Measurements from ENCODE around the gene SH3RF3.

GRCh38 chr2:109454765-109455394 is 325.9 kb downstream of the SH3RF3 start:
- TF ChIP-seq CTCF (IDR thresholded peaks at IDR 0.05) (no peak), POLR2AphosphoS5 (IDR thresholded peaks at IDR 0.05; ENCODE audit: low read depth, low read length) (no peak), REST (IDR thresholded peaks at IDR 0.05; ENCODE audit: insufficient read depth in 1 of 2, low read depth in 2 of 2, low read length in 1 of 2) (no peak), SIN3A (IDR thresholded peaks at IDR 0.05; ENCODE audit: borderline replicate concordance, insufficient read depth, low read depth, low read length) (no peak)

Data from Panc1 (cell line).